Measurements from ENCODE around the gene RNF167.

The RNF167 gene

GRCh38 chr17:4968486-4969046, 28.5 kb downstream of the RNF167 start:
- Histone ChIP-seq H4K20me1 (ENCODE audit: insufficient read depth, low read length) (no peaks in the 10 kb centered on the region), H3F3A (ENCODE audit: insufficient read depth, low read length) (peaks cover 12% of the 10 kb centered on the region; the same call in 1 of the 2 replicates), H3K4me1 (ENCODE audit: low read length) (peaks cover 12% of the 10 kb centered on the region; the same call in 1 of the 2 replicates), H3K9ac (ENCODE audit: low read length) (peak overlapping the region; percentile 86; the same call in 1 of the 2 replicates), H3K4me2 (ENCODE audit: low read depth, low read length) (peak overlapping the region; percentile 96), H3K27me3 (replicated peaks; ENCODE audit: insufficient read depth, low read length) (no peaks in the 10 kb centered on the region), H3K27ac (ENCODE audit: low read length) (no peak overlapping the region), H2AFZ (ENCODE audit: low read length) (peak overlapping the region; percentile 76; the same call in 1 of the 2 replicates), H3K4me3 (ENCODE audit: low read length) (peak overlapping the region; percentile 84), H3K9me2 (replicated peaks; ENCODE audit: insufficient read depth, low read length) (no peaks in the 10 kb centered on the region), H3K9me3 (replicated peaks; ENCODE audit: insufficient read depth, low read length) (no peaks in the 10 kb centered on the region), H3K36me3 (replicated peaks; ENCODE audit: insufficient read depth, low read length) (no peaks in the 10 kb centered on the region), H3K79me2 (ENCODE audit: low read length) (peaks cover 25% of the 10 kb centered on the region)
- no peak for TF ChIP-seq EZH2 (optimal IDR thresholded peaks at IDR 0.05; ENCODE audit: low read depth, low read length)
- TF ChIP-seq CTCF (IDR thresholded peaks at IDR 0.05; ENCODE audit: low read length): no peak
- TF ChIP-seq EZH2phosphoT487 (IDR thresholded peaks at IDR 0.05; ENCODE audit: low read length): no peak
- no peak for DNase-seq

GRCh38 chr17:4969047-4969550, 29.0 kb downstream of the RNF167 start:
- peak overlapping the region; percentile 96; the same call in 1 of the 2 replicates for H3K4me2 ChIP-seq (ENCODE audit: low read depth, low read length)
- DNase-seq: no peak
- no peak overlapping the region for H3K9ac ChIP-seq (ENCODE audit: low read length)

GRCh38 chr17:4969551-4970173, 29.6 kb downstream of the RNF167 start:
- Histone ChIP-seq H3K4me3 (ENCODE audit: low read length) (no peak overlapping the region), H3K4me1 (ENCODE audit: low read length) (peaks cover 12% of the 10 kb centered on the region; the same call in 1 of the 2 replicates), H2AFZ (ENCODE audit: low read length) (no peak overlapping the region), H3K9me2 (replicated peaks; ENCODE audit: insufficient read depth, low read length) (no peaks in the 10 kb centered on the region), H3K36me3 (replicated peaks; ENCODE audit: insufficient read depth, low read length) (no peaks in the 10 kb centered on the region), H3K4me2 (ENCODE audit: low read depth, low read length) (no peak overlapping the region), H3K9ac (ENCODE audit: low read length) (no peak overlapping the region), H3K9me3 (replicated peaks; ENCODE audit: insufficient read depth, low read length) (no peaks in the 10 kb centered on the region), H3F3A (ENCODE audit: insufficient read depth, low read length) (peaks cover 12% of the 10 kb centered on the region; the same call in 1 of the 2 replicates), H3K27me3 (replicated peaks; ENCODE audit: insufficient read depth, low read length) (no peaks in the 10 kb centered on the region), H4K20me1 (ENCODE audit: insufficient read depth, low read length) (no peaks in the 10 kb centered on the region), H3K79me2 (ENCODE audit: low read length) (peaks cover 25% of the 10 kb centered on the region), H3K27ac (ENCODE audit: low read length) (no peak overlapping the region)
- TF ChIP-seq EZH2phosphoT487 (IDR thresholded peaks at IDR 0.05; ENCODE audit: low read length) (no peak), EZH2 (optimal IDR thresholded peaks at IDR 0.05; ENCODE audit: low read depth, low read length) (no peak), CTCF (IDR thresholded peaks at IDR 0.05; ENCODE audit: low read length) (no peak)
- no peak for DNase-seq

More at GRCh38 chr17:4969047-4969550, 29.0 kb downstream of the RNF167 start:
- H4K20me1 ChIP-seq (ENCODE audit: insufficient read depth, low read length): no peaks in the 10 kb centered on the region
- H3K4me1 ChIP-seq (ENCODE audit: low read length): peaks cover 12% of the 10 kb centered on the region; the same call in 1 of the 2 replicates
- peaks cover 12% of the 10 kb centered on the region; the same call in 1 of the 2 replicates for H3F3A ChIP-seq (ENCODE audit: insufficient read depth, low read length)
- H3K27ac ChIP-seq (ENCODE audit: low read length): no peak overlapping the region
- no peak overlapping the region for H3K4me3 ChIP-seq (ENCODE audit: low read length)
- no peaks in the 10 kb centered on the region for H3K9me3 ChIP-seq (replicated peaks; ENCODE audit: insufficient read depth, low read length)
- no peaks in the 10 kb centered on the region for H3K9me2 ChIP-seq (replicated peaks; ENCODE audit: insufficient read depth, low read length)
- H3K27me3 ChIP-seq (replicated peaks; ENCODE audit: insufficient read depth, low read length): no peaks in the 10 kb centered on the region
- peaks cover 25% of the 10 kb centered on the region for H3K79me2 ChIP-seq (ENCODE audit: low read length)
- no peak overlapping the region for H2AFZ ChIP-seq (ENCODE audit: low read length)
- TF ChIP-seq EZH2 (optimal IDR thresholded peaks at IDR 0.05; ENCODE audit: low read depth, low read length) (no peak), EZH2phosphoT487 (IDR thresholded peaks at IDR 0.05; ENCODE audit: low read length) (no peak), CTCF (IDR thresholded peaks at IDR 0.05; ENCODE audit: low read length) (no peak)
- H3K36me3 ChIP-seq (replicated peaks; ENCODE audit: insufficient read depth, low read length): no peaks in the 10 kb centered on the region

All from MM.1S (cell line).